H1 (cell line): ENCODE measurements around the gene NCSTN. TPM values are rescaled to one million over a fixed set of nuclear protein-coding genes. Genes with fewer than 3 reads are reported as not detected.

Experiments
- BCL11A ChIP-seq, 2 experiments: IDR thresholded peaks; one replicate each; pipeline ENCODE4 v1.6.1; 2011; ENCODE audit warnings: low read depth in 2 of 2, low read length in 2 of 2, mild to moderate bottlenecking in 2 of 2
- CBX5 ChIP-seq: fragments of 300-800, 300-1000 bp; sonication (generic); IDR thresholded peaks from 2 replicates; pipeline ENCODE4 v1.7.1; 2016; ENCODE audit warnings: antibody characterized with exemption, low read length, low read depth
- E2F6 ChIP-seq: IDR thresholded peaks from 2 replicates; pipeline ENCODE4 v1.6.1; 2012; ENCODE audit warnings: inconsistent platforms
- RXRA ChIP-seq: IDR thresholded peaks from 2 replicates; pipeline ENCODE4 v1.6.1; 2011; ENCODE audit warnings: low read depth, mild to moderate bottlenecking, low read length, moderate library complexity; ENCODE audit not compliant: insufficient read depth
- SP4 ChIP-seq: IDR thresholded peaks from 2 replicates; pipeline ENCODE4 v1.6.1; 2012; ENCODE audit warnings: low read length, inconsistent platforms
- TAF7 ChIP-seq: optimal IDR thresholded peaks from 2 replicates; pipeline ENCODE3; 2011; ENCODE audit warnings: low read depth, mild to moderate bottlenecking, inconsistent platforms, low read length, moderate library complexity, borderline replicate concordance
- TBP ChIP-seq: IDR thresholded peaks from 2 replicates; pipeline ENCODE4 v1.6.1; 2011; ENCODE audit warnings: low read depth, low read length, improper control_type of control experiment
- TEAD4 ChIP-seq: IDR thresholded peaks from 2 replicates; pipeline ENCODE4 v1.6.1; 2012; ENCODE audit warnings: low read depth, low read length, inconsistent platforms, mixed read lengths
- polyA plus RNA-seq, 7 experiments: library from polyadenylated mRNA; depleted of rRNA in 3 of 7; stranded (reverse) in 5 of 7; unstranded in 2 of 7; fragments of >200 nt in 5 of 7; fragments of 200-250 nt in 2 of 7; gene quantifications; 1 replicate in 5 of 7; 2 replicates in 1 of 7; 4 replicates in 1 of 7; pipeline versions ENCODE4 v1.2.1 to v1.2.3, GENCODE V29; 2011 to 2013; ENCODE audit warnings: missing spikeins in 2 of 7, mixed read lengths in 2 of 7
- total RNA-seq: library from RNA; stranded (reverse); fragmentation: NEBNext Ultra II Directional; extraction: Animal tissue kit (Norgen Biotek cat#: 25700); gene quantifications from 2 replicates; pipeline ENCODE4 v1.2.1, GENCODE V29; 2021

Gene NCSTN
- total and polyA plus RNA-seq, 2 of the 8 experiments (the other 6 are each of a cell fraction or from before 2014, with no cell fraction given), result 64.7 to 125 TPM

- TF ChIP-seq CBX5, result no peak
- no peak for TF ChIP-seq TEAD4
- no peak for TF ChIP-seq E2F6
- TF ChIP-seq BCL11A (IDR thresholded peaks at IDR 0.05; ENCODE audit: low read depth in 2 of 2, low read length in 2 of 2), result no peak
- TF ChIP-seq SP4, result no peak
- TF ChIP-seq TAF7, result no peak
- TF ChIP-seq RXRA, result no peak
- TF ChIP-seq TBP, result no peak
- TF ChIP-seq, all 59 proteins: peak for 0
Measured at GRCh38 chr1:160369087-160369486, 25.9 kb downstream of the NCSTN start (continued).
